HepG2 (cell line): Measurements from ENCODE around the gene SLC38A3. TPM values are rescaled to one million over a fixed set of nuclear protein-coding genes. Genes with fewer than 3 reads are reported as not detected.

Experiments
- CAMTA2 ChIP-seq: sonication (generic); formaldehyde crosslinking; IDR thresholded peaks from 2 replicates; pipeline ENCODE4 v1.4.0; 2020; ENCODE audit warnings: mild to moderate bottlenecking, missing genetic modification reagents, borderline replicate concordance
- RBM39 ChIP-seq: fragments of 200-400 bp; formaldehyde crosslinking; IDR thresholded peaks from one replicate; pipeline ENCODE4 v1.6.1; 2018; ENCODE audit warnings: antibody characterized with exemption, mild to moderate bottlenecking, low read depth, low read length; ENCODE audit not compliant: poor library complexity, severe bottlenecking
- RNF2 ChIP-seq: fragments of 450-650 bp; conservative IDR thresholded peaks from 2 replicates; pipeline ENCODE4 v1.6.1; 2016; ENCODE audit warnings: low read depth
- SMAD1 ChIP-seq: sonication (generic); formaldehyde crosslinking; IDR thresholded peaks from 2 replicates; pipeline ENCODE4 v1.4.0; 2020; ENCODE audit warnings: missing genetic modification reagents, low read depth, mild to moderate bottlenecking, borderline replicate concordance
- TOE1 ChIP-seq: sonication (generic); formaldehyde crosslinking; IDR thresholded peaks from 2 replicates; pipeline ENCODE4 v1.4.0; 2020; ENCODE audit warnings: mild to moderate bottlenecking, missing genetic modification reagents
- ZNF282 ChIP-seq: fragments of 450-650 bp; IDR thresholded peaks from 2 replicates; pipeline ENCODE4 v1.6.1; 2018; ENCODE audit not compliant: partially characterized antibody
- ZNF317 ChIP-seq: sonication (generic); formaldehyde crosslinking; IDR thresholded peaks from 2 replicates; pipeline ENCODE4 v1.5.0; 2020; ENCODE audit warnings: mild to moderate bottlenecking, missing genetic modification reagents
- ZNF672 ChIP-seq: sonication (generic); formaldehyde crosslinking; IDR thresholded peaks from 2 replicates; pipeline ENCODE4 v1.8.1; 2022; ENCODE audit warnings: missing genetic modification reagents
- polyA plus RNA-seq, 8 experiments: library from polyadenylated mRNA; depleted of rRNA in 3 of 8; stranded (reverse) in 7 of 8; unstranded in 1 of 8; fragments of >200 nt; fragmentation: Illumina TruSeq in 4 of 8; extraction: Trizol in 4 of 8; gene quantifications; 2 replicates each; pipeline versions ENCODE4 v1.2.1 to v1.2.3, GENCODE V29; 2011 to 2016; ENCODE audit warnings: low read depth in 4 of 8, missing spikeins in 1 of 8, mixed read lengths in 1 of 8; ENCODE audit not compliant: insufficient read depth in 1 of 8
- total RNA-seq, 5 experiments: library from RNA; depleted of rRNA; stranded (reverse); fragments of >200 nt; fragmentation: Illumina TruSeq; extraction: Trizol; gene quantifications; 2 replicates each; pipeline ENCODE4 v1.2.3, GENCODE V29; 2016; ENCODE audit warnings: low read depth in 1 of 5
- TF ChIP-seq, protein P1 (sequence below): sonication (generic); formaldehyde crosslinking; IDR thresholded peaks from 2 replicates; pipeline ENCODE4 v1.4.0; 2020; ENCODE audit warnings: missing genetic modification reagents
- TF ChIP-seq, protein P2 (sequence below): sonication (generic); formaldehyde crosslinking; IDR thresholded peaks from 2 replicates; pipeline ENCODE4 v1.8.0; 2022; ENCODE audit warnings: mild to moderate bottlenecking, missing genetic modification reagents, borderline replicate concordance
- TF ChIP-seq, protein P3 (sequence below): sonication (generic); formaldehyde crosslinking; IDR thresholded peaks from 2 replicates; pipeline ENCODE4 v1.4.0; 2020; ENCODE audit warnings: missing genetic modification reagents
- TF ChIP-seq, protein P4 (sequence below): sonication (generic); formaldehyde crosslinking; IDR thresholded peaks from 2 replicates; pipeline ENCODE4 v1.5.1; 2020; ENCODE audit warnings: missing genetic modification reagents, mild to moderate bottlenecking, borderline replicate concordance
- TF ChIP-seq, protein P5 (sequence below): IDR thresholded peaks from 2 replicates; pipeline ENCODE4 v1.6.1; 2016; ENCODE audit warnings: control low read depth
- TF ChIP-seq, protein P6 (sequence below): sonication (generic); formaldehyde crosslinking; IDR thresholded peaks from 2 replicates; pipeline ENCODE4 v1.5.0; 2020; ENCODE audit warnings: mild to moderate bottlenecking, missing genetic modification reagents, borderline replicate concordance

SLC38A3 gene
- total and polyA plus RNA-seq, 2 of the 13 experiments (the other 11 are each of a cell fraction or from before 2014, with no cell fraction given) = 29.8 to 164 TPM

DNA sequence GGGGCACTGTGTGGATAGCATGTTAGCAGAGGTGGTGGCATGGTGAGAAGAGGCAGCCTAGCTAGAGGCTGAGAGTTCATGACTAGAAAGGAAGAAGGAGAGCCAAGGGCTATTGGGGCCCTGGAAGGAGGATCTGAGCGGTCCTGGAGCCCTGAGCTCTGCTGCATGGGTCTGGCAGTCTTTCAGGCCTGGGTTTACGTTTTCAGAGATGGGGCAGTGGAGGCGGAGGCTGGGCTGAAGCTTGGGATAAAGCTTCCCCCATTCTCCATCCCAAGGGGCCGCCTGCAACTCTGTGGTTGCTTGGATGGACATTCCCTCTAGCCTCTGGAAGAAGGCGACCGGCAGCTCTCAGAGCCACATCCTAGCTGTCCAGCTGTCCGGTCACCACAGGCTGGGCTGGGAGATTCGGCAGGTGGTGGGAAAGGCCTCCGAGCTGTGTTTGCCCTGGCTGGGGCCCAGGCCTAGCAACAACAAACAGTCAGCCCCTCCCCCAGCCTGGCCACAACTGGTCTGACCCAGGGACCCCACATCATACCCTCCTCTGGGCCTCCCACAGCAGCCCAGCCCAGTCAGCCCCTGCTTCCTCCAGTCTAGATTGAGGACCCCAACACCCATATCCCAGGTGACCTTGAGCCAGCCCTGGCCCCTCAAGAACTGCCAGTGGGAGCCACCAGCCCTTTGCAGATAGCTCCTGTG lies 1.8 kb upstream of the SLC38A3 start (continued):
- TF ChIP-seq, protein P1, sequence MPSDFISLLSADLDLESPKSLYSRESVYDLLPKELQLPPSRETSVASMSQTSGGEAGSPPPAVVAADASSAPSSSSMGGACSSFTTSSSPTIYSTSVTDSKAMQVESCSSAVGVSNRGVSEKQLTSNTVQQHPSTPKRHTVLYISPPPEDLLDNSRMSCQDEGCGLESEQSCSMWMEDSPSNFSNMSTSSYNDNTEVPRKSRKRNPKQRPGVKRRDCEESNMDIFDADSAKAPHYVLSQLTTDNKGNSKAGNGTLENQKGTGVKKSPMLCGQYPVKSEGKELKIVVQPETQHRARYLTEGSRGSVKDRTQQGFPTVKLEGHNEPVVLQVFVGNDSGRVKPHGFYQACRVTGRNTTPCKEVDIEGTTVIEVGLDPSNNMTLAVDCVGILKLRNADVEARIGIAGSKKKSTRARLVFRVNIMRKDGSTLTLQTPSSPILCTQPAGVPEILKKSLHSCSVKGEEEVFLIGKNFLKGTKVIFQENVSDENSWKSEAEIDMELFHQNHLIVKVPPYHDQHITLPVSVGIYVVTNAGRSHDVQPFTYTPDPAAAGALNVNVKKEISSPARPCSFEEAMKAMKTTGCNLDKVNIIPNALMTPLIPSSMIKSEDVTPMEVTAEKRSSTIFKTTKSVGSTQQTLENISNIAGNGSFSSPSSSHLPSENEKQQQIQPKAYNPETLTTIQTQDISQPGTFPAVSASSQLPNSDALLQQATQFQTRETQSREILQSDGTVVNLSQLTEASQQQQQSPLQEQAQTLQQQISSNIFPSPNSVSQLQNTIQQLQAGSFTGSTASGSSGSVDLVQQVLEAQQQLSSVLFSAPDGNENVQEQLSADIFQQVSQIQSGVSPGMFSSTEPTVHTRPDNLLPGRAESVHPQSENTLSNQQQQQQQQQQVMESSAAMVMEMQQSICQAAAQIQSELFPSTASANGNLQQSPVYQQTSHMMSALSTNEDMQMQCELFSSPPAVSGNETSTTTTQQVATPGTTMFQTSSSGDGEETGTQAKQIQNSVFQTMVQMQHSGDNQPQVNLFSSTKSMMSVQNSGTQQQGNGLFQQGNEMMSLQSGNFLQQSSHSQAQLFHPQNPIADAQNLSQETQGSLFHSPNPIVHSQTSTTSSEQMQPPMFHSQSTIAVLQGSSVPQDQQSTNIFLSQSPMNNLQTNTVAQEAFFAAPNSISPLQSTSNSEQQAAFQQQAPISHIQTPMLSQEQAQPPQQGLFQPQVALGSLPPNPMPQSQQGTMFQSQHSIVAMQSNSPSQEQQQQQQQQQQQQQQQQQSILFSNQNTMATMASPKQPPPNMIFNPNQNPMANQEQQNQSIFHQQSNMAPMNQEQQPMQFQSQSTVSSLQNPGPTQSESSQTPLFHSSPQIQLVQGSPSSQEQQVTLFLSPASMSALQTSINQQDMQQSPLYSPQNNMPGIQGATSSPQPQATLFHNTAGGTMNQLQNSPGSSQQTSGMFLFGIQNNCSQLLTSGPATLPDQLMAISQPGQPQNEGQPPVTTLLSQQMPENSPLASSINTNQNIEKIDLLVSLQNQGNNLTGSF (CRISPR knock-in tag) = no peak
- TF ChIP-seq, protein P2, sequence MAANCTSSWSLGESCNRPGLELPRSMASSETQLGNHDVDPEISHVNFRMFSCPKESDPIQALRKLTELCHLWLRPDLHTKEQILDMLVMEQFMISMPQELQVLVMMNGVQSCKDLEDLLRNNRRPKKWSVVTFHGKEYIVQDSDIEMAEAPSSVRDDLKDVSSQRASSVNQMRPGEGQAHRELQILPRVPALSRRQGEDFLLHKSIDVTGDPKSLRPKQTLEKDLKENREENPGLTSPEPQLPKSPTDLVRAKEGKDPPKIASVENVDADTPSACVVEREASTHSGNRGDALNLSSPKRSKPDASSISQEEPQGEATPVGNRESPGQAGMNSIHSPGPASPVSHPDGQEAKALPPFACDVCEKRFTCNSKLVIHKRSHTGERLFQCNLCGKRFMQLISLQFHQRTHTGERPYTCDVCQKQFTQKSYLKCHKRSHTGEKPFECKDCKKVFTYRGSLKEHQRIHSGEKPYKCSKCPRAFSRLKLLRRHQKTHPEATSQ (CRISPR knock-in tag) = no peak
- TF ChIP-seq, protein P3, sequence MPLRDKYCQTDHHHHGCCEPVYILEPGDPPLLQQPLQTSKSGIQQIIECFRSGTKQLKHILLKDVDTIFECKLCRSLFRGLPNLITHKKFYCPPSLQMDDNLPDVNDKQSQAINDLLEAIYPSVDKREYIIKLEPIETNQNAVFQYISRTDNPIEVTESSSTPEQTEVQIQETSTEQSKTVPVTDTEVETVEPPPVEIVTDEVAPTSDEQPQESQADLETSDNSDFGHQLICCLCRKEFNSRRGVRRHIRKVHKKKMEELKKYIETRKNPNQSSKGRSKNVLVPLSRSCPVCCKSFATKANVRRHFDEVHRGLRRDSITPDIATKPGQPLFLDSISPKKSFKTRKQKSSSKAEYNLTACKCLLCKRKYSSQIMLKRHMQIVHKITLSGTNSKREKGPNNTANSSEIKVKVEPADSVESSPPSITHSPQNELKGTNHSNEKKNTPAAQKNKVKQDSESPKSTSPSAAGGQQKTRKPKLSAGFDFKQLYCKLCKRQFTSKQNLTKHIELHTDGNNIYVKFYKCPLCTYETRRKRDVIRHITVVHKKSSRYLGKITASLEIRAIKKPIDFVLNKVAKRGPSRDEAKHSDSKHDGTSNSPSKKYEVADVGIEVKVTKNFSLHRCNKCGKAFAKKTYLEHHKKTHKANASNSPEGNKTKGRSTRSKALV = no peak
- TF ChIP-seq ZNF672 (CRISPR knock-in tag) = no peak
- peak; percentile 73 for TF ChIP-seq RBM39
- peak; percentile 64; the same call in 1 of the 2 replicates for TF ChIP-seq TOE1 (CRISPR knock-in tag)
- no peak for TF ChIP-seq SMAD1 (CRISPR knock-in tag)
- TF ChIP-seq, protein P4, sequence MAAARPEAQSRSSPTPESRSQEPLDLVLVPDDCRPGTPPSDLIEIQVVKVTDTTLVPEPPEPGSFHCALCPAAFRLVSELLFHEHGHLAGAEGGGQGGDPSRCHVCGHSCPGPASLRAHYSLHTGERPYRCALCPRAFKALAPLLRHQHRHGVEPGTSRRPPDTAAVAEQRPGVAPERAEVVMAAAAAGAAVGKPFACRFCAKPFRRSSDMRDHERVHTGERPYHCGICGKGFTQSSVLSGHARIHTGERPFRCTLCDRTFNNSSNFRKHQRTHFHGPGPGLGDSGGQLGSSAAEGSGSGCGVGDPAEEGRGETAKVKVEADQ = no peak
- TF ChIP-seq RNF2 = 0 out of 2 replicates have a peak, but pooled peaks have one; percentile 23
- TF ChIP-seq, protein P5, sequence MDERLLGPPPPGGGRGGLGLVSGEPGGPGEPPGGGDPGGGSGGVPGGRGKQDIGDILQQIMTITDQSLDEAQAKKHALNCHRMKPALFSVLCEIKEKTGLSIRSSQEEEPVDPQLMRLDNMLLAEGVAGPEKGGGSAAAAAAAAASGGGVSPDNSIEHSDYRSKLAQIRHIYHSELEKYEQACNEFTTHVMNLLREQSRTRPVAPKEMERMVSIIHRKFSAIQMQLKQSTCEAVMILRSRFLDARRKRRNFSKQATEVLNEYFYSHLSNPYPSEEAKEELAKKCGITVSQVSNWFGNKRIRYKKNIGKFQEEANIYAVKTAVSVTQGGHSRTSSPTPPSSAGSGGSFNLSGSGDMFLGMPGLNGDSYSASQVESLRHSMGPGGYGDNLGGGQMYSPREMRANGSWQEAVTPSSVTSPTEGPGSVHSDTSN (CRISPR knock-in tag) = no peak
- peak; percentile 86 for TF ChIP-seq ZNF317 (CRISPR knock-in tag)
- TF ChIP-seq, protein P6, sequence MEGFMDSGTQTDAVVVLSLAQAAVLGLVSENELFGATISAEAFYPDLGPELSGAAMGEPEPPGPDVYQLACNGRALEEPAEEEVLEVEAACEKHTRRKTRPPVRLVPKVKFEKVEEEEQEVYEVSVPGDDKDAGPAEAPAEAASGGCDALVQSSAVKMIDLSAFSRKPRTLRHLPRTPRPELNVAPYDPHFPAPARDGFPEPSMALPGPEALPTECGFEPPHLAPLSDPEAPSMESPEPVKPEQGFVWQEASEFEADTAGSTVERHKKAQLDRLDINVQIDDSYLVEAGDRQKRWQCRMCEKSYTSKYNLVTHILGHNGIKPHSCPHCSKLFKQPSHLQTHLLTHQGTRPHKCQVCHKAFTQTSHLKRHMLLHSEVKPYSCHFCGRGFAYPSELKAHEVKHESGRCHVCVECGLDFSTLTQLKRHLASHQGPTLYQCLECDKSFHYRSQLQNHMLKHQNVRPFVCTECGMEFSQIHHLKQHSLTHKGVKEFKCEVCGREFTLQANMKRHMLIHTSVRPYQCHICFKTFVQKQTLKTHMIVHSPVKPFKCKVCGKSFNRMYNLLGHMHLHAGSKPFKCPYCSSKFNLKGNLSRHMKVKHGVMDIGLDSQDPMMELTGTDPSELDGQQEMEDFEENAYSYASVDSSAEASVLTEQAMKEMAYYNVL (CRISPR knock-in tag) = 0 out of 2 replicates have a peak, but pooled peaks have one; percentile 36
- TF ChIP-seq ZNF282 = no peak
- TF ChIP-seq CAMTA2 = no peak
